Measurements from ENCODE around the gene TIMM23B.
"Not testable (repeated sequence)": the region's sequence is repeated elsewhere in the genome, so short reads cannot be mapped to it uniquely, and the experiment has no call there.

The TIMM23B gene, protein sequence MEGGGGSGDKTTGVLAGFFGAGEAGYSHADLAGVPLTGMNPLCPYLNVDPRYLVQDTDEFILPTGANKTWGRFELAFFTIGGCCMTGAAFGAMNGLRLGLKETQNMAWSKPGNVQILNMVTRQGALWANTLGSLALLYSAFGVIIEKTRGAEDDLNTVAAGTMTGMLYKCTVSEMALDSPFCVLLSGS

DNA sequence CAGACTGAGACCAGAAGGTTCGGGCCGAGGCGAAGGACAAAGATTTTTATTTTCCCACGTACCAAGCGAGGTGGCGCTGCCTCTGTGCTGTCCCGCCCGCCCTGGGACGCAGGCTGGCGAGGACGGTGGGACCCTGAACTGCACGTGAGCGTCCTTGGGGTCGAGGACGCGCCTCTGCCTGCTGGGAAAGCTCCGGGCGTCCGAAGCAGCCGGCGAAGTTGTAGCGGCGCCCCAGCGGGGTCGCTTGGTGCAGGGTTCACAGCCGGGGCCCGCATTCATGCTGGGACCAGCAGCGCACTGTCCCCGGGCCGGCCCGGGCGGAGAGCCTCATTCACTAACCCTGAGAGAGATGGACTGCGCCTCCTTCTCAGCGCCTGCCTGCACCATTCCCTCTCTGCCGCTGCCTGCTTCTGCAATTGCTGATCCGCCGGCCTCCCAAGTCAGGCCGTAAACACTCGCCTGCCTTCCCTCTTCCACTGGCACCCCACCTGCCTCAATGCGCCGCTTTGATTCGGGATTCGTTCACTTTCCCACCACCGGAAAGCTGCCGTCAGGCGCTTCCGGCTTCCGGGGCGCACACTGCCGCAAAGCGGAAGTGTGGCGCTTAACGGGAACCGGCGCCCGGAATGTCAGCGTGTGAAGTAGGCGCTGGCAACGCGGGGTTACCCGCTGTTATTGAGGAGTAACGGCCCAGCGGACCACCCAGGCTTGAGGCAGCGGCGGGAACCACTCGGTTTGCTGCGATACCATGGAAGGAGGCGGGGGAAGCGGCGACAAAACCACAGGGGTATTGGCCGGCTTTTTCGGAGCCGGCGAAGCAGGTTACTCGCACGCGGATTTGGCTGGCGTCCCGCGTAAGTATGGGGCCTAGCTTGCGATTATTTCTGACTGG lies at the start of gene TIMM23B, which contains the start of gene PARG:
TIMM23B (plus strand) TSS at position 607 of the 892 bp plus-strand sequence; CDS start at position 749, 142 bp downstream.
PARG (minus strand) TSS at position 581 of the 892 bp plus-strand sequence; CDS start at position 279, 302 bp downstream.
- DNase-seq (ENCODE audit: low read depth in 2 of 2): peak; percentile 39 to 57

DNA sequence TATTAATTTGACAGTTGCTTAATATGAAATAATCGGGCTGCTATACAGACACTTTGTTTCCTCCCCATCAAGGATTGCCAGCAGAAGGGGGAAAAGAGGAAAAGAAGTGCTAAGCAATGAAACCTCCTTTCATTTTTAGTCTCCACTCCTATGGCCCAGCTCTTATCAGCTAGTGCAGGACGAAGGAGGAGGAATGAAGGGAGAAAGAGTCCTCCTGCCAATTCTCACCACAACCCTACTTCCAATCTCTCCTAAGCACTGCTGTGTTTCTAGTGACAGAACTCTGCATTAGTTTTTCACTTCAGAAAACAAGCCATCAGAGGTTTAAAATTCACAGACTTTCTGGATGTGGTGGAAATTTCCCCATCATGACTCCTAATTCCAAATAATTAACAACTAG lies 41.9 kb upstream of the TIMM23B start:
- DNase-seq (ENCODE audit: low read depth in 2 of 2): not testable (repeated sequence)

DNA sequence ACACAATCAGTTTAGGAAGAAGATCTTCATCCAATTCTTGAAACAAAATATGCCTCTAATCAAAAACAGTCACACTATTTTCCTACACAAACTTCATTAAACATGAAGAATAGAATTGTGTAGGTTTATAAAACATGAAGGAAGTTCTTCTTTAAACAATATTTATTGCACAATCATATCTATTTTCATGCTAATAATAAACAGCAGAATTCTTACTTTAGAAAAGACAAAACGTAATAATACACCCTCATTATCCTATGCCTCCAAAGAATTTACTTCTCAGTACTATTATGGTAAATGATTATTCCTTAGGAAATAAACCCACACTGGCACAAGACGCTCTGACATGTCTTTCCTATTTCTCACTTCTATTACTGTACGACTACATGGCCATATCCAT lies 41.4 kb upstream of the TIMM23B start:
- not testable (repeated sequence) for DNase-seq (ENCODE audit: low read depth in 2 of 2)

DNA sequence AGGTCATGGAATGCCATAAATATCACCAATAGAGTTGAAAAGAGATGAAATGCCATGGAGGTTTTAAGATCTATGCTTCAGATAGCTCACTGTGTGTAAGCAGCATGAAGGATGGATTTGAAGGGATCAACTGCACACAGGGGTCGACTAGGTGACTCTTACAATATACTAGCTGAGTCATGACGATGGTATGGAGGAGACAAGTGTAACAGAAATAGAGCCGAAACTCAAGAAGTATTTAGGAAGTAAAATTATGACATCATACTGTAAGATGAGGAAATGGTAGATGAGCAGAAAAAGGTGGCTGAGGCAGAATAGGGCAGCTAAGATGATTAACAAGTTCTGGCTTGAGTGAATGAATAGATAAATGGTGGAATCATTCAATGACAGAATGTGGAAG lies 38.0 kb upstream of the TIMM23B start:
- DNase-seq (ENCODE audit: low read depth in 2 of 2): not testable (repeated sequence)

DNA sequence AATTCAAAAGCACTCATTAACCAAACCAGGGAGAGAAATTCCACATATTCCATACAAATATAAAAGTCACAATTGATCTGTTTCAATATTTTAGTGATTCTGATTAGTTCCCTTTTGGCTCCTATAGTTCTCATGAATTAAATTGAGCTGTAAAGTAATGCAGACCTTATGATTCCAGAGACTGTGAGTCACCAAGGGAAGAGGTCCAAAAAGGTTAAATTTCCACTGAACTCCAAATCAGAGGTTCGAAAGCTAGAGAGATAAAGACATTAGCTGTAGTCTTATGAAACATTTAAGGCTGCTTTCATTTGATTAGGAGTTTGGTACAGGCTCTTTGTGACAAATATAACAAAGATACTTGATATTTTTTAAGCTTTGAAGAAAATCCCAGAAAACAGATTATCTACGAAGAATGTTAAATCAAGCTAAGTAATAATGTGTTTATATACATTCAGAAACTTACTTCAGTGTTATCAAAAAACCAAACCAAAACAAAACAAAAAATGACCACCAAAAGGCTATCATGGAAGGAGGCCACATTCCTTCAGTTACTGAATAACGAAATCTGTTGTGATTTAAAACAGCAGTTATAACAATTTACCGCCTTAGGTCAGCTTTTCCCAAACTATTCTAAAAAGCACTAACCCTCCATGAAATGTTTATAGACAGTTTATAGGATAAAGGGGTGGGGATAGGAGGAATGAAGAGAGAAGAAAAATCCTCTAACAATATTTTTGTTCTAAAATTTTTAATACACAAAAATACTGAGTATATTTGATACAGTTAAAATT lies 33.4 kb upstream of the TIMM23B start:
- DNase-seq (ENCODE audit: low read depth in 2 of 2): not testable (repeated sequence)

DNA sequence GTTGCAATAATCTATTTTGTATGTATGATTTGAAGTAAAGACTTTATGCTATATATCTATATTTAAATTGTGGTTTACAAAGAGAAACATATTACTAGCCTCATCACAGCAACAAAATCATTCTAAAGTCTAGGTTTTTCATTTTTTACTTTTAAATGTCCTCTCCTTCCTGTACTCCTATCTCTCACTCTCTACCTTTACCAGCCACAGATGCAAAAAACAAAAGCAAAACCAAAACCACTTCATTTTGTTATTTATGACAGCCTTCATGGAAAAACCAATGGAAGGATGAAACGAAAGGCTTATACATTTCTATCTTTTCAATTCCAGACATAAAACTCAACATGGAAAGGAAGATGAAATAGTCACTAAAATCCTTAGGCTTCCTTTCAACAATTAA lies 31.6 kb upstream of the TIMM23B start:
- DNase-seq (ENCODE audit: low read depth in 2 of 2): not testable (repeated sequence)

DNA sequence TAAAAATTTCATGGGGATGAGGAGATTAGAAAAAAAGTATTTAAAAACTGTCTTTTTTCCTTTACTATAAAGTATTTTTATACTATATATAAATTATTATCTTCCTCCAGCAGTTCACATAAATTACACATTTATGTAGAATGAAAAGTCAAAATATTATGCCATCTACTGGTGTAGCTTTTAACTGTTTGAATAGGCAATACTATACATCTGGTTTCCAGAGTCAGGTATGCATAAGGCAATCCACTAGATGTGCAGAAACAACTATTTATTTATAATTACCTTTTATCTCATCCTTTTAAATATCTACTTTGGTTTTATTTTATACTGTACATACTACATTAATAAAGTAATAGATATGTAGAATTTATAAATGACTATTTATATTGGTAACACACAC lies 25.4 kb upstream of the TIMM23B start:
- DNase-seq (ENCODE audit: low read depth in 2 of 2): not testable (repeated sequence)

DNA sequence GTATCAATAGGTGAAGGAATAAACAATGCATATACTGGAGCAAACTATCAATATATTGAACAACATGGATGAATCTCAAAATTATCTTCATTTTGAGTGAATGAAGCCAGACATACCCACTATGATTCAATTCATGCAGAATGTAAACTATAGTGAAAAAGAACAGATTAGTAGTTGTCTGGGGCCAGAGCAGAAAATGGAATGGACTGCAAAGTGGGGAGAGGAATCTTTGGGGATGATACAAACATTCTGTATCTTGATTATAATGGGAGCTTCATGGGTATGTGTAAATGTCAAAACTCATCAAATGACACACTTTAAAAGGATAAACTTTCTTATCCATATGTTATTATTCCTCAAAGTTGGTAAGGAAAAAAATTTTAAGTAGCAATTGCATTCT lies 23.9 kb upstream of the TIMM23B start:
- DNase-seq (ENCODE audit: low read depth in 2 of 2): not testable (repeated sequence)

DNA sequence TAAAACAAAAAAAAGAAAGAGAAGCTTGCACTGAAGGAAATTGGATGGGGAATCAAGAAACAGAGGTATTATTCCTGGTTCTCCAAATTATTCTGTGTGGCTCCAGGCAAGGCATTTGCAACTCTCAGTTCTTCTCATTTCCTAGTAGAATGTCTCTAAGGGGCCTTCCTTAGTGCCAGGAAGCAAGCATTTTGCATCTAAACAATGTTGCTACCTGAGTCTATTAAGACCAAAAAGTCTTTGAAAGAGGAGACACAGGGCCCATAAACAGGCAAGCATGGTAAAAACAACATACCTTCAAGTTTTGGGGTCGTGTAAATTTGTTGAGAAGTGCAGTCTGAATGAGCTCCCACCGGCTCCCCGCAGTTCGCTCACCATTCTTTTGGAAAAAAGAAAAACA lies 19.8 kb upstream of the TIMM23B start:
- not testable (repeated sequence) for DNase-seq (ENCODE audit: low read depth in 2 of 2)

DNA sequence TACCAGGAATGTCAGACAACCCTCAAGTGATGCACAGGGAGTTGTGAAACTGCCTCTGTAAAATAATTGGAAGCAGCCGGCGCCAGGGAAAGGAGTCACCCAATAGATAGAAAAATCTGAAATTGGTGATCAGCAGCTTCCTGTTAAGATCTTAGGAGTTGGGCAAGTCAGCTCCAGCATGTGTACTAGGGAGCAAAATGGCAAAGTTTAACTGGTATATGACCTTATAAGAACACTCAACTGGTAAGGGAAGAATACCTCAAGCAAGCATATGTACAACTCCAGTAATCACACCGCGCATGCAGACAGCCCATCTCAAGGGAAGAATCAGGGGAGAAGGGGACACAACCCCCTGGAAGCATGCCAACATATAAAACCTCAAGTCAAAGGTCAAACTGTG lies 18.3 kb upstream of the TIMM23B start:
- not testable (repeated sequence) for DNase-seq (ENCODE audit: low read depth in 2 of 2)

DNA sequence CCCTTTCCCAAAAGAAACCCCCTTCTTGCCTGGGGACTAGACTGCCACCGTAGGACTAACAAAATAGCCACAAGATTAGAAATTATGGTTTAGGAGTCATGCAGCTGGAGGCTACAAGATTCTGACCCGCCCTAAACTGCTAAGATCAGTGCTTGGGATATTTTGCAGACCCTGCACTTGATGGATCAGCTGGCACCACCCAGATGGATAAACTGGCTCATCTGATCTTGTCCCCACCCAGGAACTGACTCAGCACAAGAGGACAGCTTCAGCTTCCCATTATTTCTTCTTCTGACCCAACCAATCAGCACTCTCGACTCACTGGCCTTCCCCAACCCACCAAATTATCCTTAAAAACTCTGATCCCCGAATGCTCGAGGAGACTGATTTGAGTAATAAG lies 10.6 kb upstream of the TIMM23B start:
- not testable (repeated sequence) for DNase-seq (ENCODE audit: low read depth in 2 of 2)

DNA sequence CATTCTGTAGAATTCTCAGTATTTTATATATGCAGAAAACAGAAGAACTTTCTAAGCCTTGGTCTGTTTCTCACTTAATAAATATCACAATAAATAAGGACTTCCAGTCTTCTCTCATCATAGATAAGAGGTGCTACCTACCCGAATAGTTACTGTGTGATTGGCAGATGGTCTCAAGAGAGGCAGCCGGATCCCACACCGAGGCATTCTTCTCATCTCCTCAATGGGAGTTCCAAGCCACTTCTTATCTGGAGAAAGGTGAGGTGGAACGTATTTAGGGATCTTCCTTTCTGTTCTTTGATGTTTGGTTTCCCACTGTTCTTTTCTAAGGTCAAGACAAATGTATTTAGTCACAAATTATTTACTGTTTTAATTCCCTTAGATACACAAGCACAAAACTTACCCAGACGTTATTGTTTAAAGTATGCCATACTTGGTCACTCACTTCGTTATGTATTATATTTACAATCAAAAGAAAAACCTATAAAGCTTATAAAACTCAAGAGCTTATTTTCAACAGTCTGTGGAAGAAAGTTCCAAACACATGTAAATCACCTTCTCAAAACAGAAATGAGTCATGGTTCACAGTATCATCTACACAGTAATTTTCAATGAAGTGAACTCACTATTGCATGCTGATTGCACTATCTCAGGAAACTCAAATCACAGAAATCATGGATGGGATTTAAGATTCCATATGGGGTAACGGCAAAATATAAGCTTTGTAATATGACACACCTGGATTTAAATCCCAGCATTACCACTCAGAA lies 9.7 kb upstream of the TIMM23B start:
- DNase-seq (ENCODE audit: low read depth in 2 of 2): not testable (repeated sequence)

DNA sequence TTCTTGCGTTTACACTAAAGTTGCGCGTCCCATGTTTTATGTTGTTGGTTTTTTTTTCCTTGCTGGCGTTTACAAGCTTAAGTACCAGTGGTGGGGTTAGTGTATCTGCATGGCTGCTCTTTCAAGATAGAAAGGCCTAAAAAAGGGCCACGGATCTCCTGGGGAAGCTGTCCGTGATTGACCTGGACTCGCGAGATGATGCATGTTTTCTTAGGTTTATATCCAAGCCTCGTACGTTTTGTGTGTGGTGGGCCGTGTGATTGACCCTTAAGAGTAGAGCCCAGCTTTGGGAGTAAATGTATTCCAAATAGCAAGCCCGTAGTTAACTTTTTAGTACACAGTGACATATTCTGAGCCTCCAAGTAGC lies 469 bp downstream of the TIMM23B start:
- not testable (repeated sequence) for DNase-seq (ENCODE audit: low read depth in 2 of 2)

DNA sequence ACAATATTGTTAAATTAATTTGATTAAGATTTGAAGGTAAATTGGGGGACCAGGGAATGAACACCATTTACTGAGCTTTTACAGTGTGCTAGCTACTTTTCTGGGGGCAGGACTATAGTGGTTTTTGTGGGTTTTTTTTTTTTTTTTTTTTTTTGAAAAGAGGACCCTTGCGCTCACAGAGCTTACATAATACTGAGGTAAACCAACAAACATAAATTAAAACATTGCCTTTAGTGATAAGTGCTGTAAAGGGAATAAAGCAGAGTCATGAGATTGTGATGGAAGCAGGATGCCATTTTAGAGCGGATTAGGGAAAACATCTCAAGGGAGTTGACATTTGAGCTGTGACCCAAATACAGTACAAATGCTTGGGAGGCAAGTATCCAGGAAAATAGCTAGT lies 1.8 kb downstream of the TIMM23B start:
- DNase-seq (ENCODE audit: low read depth in 2 of 2): not testable (repeated sequence)

DNA sequence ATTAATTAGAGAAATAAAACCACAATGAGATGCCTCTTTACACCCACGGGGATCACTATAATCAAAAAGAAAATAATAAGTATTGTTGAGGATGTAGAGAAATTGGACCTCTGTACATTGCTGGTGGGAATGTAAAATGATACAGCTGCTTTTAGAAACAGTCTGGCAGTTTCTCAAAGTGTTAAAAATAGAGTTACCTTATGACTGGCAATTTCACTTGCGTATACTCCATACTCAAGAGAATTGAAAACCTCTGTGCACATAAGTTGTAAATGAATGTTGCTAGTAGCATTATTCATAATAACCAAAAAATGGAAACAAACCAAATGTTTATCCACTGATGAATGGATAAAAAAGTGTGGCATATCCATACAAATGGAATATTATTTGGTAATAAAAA lies 6.3 kb downstream of the TIMM23B start:
- DNase-seq (ENCODE audit: low read depth in 2 of 2): not testable (repeated sequence)

DNA sequence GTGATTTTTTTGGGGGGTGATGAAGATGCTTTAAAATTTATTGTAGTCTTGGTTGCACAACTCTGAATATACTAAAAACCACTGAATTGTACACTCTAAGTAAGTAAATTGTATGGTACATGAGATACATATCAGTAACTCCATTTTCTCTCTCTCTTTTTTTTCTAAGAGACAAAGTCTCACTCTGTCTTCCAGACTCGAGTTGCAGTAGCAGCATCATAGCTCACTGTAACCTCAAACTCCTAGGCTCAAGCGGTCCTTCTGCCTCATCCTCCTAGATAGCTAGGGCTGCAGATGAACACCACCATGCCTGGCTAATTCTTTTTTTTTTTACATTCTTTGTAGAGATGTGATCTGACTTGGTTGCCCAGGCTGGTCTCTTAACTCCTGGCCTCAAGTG lies 6.9 kb downstream of the TIMM23B start:
- not testable (repeated sequence) for DNase-seq (ENCODE audit: low read depth in 2 of 2)

DNA sequence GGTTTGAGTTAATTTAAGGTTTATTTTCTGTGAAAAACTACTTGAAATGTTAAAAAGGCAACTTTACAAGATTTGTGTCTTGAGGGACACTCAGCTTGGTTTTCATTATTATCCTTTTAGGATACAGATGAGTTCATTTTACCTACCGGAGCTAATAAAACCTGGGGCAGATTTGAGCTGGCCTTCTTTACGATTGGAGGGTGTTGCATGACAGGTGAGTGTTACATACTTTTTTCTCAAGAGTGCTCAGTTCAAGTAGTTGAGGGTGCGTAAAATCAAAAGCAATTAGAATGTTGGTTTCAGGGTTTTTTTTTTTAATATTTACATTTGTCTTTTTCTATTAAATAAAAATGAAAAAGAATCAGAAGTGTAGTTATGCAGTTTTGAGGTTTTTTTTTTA lies 10.2 kb downstream of the TIMM23B start:
- not testable (repeated sequence) for DNase-seq (ENCODE audit: low read depth in 2 of 2)

DNA sequence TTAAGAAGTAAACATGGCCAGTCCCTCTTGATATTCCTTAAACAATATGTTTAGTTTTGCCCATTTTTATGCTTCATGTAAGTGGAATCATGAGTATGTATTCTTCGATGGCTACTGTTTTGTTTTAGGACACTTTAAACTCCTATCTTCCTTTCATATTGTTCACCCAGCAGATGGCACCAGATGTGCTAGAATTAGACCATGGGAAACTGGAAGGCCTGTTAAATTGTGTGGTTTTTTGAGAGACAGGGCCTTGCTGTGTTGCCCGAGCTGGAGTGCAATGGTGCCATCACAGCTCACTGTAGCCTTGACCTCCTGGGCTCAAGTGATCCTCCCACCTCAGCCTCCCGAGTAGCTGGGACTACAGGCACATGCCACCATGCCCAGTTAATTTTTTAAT lies 11.3 kb downstream of the TIMM23B start:
- DNase-seq (ENCODE audit: low read depth in 2 of 2): not testable (repeated sequence)

DNA sequence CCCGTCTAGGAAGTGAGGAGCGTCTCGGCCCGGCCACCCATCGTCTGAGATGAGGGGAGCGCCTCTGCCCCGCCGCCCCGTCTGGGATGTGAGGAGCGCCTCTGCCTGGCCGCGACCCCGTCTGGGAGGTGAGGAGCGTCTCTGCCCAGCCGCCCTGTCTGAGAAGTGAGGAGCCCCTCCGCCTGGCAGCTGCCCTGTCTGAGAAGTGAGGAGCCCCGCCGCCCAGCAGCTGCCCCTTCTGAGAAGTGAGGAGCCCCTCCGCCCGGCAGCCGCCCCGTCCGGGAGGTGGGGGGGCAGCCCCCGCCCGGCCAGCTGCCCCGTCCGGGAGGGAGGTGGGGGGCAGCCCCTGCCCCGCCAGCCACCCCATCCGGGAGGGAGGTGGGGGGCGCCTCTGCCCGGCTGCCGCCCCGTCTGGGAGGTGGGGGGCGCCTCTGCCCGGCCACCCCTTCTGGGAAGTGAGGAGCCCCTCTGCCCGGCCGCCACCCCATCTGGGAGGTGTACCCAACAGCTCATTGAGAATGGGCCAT lies 28.5 kb downstream of the TIMM23B start:
- DNase-seq (ENCODE audit: low read depth in 2 of 2): not testable (repeated sequence)

DNA sequence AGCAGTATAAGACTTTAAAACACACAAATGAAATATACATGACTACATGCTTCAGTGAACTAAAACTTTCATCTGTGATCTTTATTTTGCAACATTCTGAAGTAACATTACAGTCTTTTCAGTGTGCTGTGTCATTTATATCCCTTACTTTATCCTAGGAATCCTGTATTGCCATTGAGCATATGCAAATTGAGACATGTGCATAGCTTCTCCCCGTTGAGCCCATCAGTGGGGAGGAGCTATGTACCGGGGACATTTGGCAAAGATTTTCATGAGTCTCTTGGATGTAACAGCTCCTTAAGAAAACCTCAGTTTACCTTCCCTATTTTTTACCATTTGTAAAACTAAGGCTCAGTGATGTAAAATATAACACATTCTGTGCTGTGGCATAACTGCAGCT lies 29.6 kb downstream of the TIMM23B start:
- DNase-seq (ENCODE audit: low read depth in 2 of 2): not testable (repeated sequence)

DNA sequence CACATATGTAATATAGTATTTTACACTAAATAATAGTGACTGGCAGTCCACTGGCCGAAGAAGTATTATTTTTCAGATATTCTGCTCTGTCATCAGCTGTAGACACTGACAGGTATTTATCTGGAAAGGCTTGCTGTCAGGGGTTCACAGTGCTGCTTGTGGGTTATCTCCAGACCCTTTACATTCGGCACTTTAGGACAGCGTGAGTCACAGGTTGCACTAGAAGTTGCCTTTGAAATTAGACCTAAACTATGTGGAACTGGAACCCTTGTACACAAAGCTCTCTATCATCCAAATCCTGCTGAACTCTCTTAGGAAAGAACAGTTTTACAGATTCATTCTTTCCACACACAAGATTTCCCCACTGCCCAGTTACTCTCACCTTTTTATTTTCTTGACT lies 30.2 kb downstream of the TIMM23B start:
- not testable (repeated sequence) for DNase-seq (ENCODE audit: low read depth in 2 of 2)
